ENCODE measurements around the gene PRRT2. TPM values are rescaled to one million over a fixed set of nuclear protein-coding genes. Genes with fewer than 3 reads are reported as not detected.
"Not testable (repeated sequence)": the region's sequence is repeated elsewhere in the genome, so short reads cannot be mapped to it uniquely, and the experiment has no call there.

Gene PRRT2
- total and polyA plus RNA-seq, 4 donors: 5.3 to 36.6 (median 20.7) TPM

DNA sequence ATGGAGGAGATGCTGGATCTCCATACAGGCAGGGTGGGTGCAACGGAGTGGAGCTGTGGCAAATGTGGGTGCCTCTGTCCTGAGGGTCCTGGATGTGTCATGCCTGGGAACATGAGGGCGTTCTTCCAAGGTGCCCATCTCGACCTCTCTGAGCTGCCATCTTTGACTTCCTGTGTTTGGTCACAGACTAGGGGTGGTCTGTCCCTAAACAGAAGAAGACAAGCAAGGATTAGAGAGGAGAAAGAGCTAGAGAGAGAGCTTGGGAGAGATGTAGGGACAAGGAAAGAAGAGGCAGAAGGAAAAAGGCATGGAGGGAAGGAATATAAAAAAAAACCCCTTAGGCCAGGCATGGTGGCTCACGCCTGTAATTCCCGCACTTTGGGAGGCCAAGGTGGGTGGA is 37.3 kb upstream of the PRRT2 start:
- Histone ChIP-seq H3K4me1 (ENCODE audit: control insufficient read depth in 1 of 2, insufficient read depth in 2 of 2, low read length in 2 of 2) (no peaks in the 10 kb centered on the region), H3K9me3 (ENCODE audit: control insufficient read depth, low read length) (no peaks in the 10 kb centered on the region), H3K27me3 (ENCODE audit: control insufficient read depth in 1 of 2, insufficient read depth in 2 of 2, low read length in 1 of 2) (no peaks in the 10 kb centered on the region), H3K36me3 (ENCODE audit: control insufficient read depth in 1 of 2, insufficient read depth in 2 of 2, low read length in 1 of 2) (no peaks in the 10 kb centered on the region), H3K27ac (ENCODE audit: low read depth in 1 of 2, low read length in 2 of 2) (no peak overlapping the region), H3K4me3 (ENCODE audit: low read length in 2 of 2) (no peak overlapping the region)
- ATAC-seq (ENCODE audit: low FRiP score): no peak
- 89 to 90% methylated on average over 5 of the region's 5 CpGs for WGBS, 2 donors
- intact Hi-C loops (cut with DNase I): no loop called here
- DNase-seq: no peak

DNA sequence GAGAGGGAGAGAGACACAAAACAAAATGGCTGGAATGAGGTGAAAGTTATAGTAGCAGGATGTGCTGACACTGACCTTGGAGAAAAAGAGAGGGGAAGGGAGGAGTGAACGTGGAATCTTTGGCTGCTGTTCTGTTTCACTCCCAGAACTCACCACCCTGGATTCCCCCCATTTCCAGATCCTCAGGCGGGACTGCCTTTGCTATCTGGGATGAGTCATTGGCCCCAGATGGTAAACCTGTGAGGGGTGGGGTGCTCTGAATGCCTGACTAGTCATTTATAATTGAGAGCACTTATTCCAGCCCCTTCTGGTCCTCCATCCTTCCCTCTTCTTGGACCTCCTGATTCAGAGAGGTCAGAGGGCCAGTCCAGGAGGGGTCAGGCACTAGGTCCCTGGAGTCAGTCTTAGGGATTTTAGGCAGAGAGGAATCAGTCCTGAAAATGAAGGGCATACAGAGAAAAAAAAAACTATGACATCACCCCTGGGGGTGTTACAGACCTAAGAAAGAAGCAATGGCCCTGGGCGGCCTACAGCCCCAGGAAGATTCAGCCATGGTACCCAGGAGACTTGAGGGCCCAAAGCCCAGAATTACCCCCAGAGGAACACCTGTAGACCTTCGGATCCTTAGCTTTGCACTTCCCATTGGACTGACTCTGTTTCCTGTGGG is 36.1 kb upstream of the PRRT2 start:
- Histone ChIP-seq H3K27ac (ENCODE audit: low read depth in 1 of 2, low read length in 2 of 2) (no peak overlapping the region), H3K36me3 (ENCODE audit: control insufficient read depth in 1 of 2, insufficient read depth in 2 of 2, low read length in 1 of 2) (no peaks in the 10 kb centered on the region), H3K9me3 (ENCODE audit: control insufficient read depth, low read length) (no peaks in the 10 kb centered on the region), H3K4me1 (ENCODE audit: control insufficient read depth in 1 of 2, insufficient read depth in 2 of 2, low read length in 2 of 2) (no peaks in the 10 kb centered on the region), H3K4me3 (ENCODE audit: low read length in 2 of 2) (no peak overlapping the region), H3K27me3 (ENCODE audit: control insufficient read depth in 1 of 2, insufficient read depth in 2 of 2, low read length in 1 of 2) (no peaks in the 10 kb centered on the region)
- DNase-seq: no peak
- intact Hi-C loops (cut with DNase I): no loop called here
- WGBS, 2 donors: 77 to 85% methylated on average over 4 of the region's 4 CpGs
- no peak for ATAC-seq (ENCODE audit: low FRiP score)

DNA sequence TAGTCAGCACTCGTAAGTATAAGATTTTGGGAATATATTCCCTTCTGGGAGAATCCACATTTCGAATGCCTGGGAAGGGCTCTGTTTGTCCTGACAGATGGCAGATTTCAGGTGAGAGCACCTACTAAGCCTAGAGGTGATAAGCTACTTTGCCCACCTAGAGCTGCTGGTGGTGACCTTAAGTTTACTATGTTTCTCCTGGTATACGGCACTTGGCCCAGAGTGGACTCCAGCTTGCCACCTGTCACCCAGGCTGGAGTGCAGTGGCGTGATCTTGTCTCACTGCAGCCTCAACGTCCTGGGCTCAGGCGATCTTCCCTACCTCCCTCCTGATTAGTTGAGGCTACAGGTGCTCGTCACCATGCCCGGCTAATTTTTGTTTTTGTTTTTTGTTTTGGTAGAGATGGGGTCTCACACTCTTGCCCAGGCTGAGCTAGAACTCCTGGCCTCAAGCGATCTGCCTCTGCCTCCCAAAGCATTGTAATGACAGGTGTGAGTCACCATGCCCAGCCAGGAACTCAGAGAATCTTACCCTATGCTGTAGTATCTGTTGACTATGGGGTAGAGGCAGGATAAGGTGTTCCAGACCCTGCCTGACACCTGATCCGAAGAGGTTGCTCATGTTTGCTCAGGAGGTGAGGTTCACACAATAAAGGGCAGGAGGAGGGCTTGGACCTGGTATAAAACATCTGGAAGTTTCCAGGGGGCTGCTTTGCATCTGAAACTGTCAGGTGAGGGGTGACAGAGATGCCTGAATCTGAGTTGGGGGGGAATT is 34.2 kb upstream of the PRRT2 start, which contains the start of gene ZG16:
ZG16 (plus strand) TSS at position 681 of the 775 bp plus-strand sequence. CDS start 1,011 bp downstream, outside the sequence.
- WGBS, 2 donors: 69 to 73% methylated on average over 10 of the region's 10 CpGs
- Histone ChIP-seq H3K36me3 (ENCODE audit: control insufficient read depth in 1 of 2, insufficient read depth in 2 of 2, low read length in 1 of 2) (no peaks in the 10 kb centered on the region), H3K9me3 (ENCODE audit: control insufficient read depth, low read length) (no peaks in the 10 kb centered on the region), H3K4me3 (ENCODE audit: low read length in 2 of 2) (no peak within 1 kb of the TSS), H3K27me3 (ENCODE audit: control insufficient read depth in 1 of 2, insufficient read depth in 2 of 2, low read length in 1 of 2) (no peaks in the 10 kb centered on the region), H3K4me1 (ENCODE audit: control insufficient read depth in 1 of 2, insufficient read depth in 2 of 2, low read length in 2 of 2) (no peaks in the 10 kb centered on the region), H3K27ac (ENCODE audit: low read depth in 1 of 2, low read length in 2 of 2) (no peak within 1 kb of the TSS)
- DNase-seq: no peak
- no peak for ATAC-seq (ENCODE audit: low FRiP score)
- intact Hi-C loops (cut with DNase I): no loop called here

DNA sequence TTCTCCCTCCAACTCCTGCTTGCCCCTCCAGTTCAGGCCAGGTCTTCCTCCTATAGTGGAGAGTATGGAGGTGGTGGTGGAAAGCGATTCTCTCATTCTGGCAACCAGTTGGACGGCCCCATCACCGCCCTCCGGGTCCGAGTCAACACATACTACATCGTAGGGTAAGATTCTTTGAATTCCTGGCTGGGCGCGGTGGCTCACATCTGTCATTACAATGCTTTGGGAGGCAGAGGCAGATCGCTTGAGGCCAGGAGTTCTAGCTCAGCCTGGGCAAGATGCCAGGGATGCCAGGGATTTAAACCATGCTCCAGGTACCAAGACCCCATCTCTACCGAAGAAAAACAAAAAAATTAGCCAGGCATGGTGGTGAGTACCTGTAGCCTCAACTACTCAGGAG is 32.5 kb upstream of the PRRT2 start:
- intact Hi-C loops (cut with DNase I): no loop called here

DNA sequence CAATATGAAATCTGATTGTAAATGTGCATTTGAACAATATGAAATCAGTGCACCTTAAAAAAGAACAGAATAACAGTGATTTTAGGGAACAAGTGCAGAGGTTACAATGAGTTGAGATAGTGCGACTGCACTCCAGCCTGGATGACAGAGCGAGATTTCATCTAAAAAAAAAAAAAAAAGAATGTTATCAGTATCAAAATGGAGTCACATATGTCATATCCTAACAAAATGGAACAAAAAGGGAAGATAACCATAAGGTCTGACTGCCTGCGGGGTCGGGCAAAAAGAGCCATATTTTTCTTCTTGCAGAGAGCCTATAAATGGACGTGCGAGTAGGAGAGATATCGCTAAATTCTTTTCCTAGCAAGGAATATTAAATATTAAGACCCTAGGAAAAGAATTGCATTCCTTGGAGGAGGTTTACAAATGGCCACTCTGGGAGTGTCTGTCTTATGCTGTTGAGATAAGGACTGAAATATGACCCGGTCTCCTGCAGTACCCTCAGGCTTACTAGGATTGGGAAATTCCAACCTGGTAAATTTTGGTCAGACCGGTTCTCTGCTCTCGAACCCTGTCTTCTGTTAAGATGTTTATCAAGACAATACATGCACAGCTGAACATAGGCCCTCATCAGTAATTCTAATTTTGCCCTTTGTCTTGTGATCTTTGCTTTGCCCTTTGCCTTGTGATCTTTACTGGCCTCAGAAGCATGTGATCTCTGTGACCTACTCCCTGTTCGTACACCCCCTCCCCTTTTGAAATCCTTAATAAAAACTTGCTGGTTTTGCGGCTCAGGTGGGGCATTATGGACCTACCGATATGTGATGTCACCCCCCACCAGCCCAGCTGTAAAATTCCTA is 28.7 kb upstream of the PRRT2 start:
- ATAC-seq (ENCODE audit: low FRiP score); H3K4me3 ChIP-seq (ENCODE audit: low read length in 2 of 2); H3K27me3 ChIP-seq (ENCODE audit: control insufficient read depth in 1 of 2, insufficient read depth in 2 of 2, low read length in 1 of 2); H3K4me1 ChIP-seq (ENCODE audit: control insufficient read depth in 1 of 2, insufficient read depth in 2 of 2, low read length in 2 of 2); H3K27ac ChIP-seq (ENCODE audit: low read depth in 1 of 2, low read length in 2 of 2); DNase-seq; H3K9me3 ChIP-seq (ENCODE audit: control insufficient read depth, low read length); H3K36me3 ChIP-seq (ENCODE audit: control insufficient read depth in 1 of 2, insufficient read depth in 2 of 2, low read length in 1 of 2); intact Hi-C loops (cut with DNase I): not testable (repeated sequence)
- WGBS, 2 donors: 49 to 54% methylated on average over 13 of the region's 13 CpGs

More for the DNA sequence above, 32.5 kb upstream of the PRRT2 start:
- Histone ChIP-seq H3K4me1 (ENCODE audit: control insufficient read depth in 1 of 2, insufficient read depth in 2 of 2, low read length in 2 of 2) (no peaks in the 10 kb centered on the region), H3K27me3 (ENCODE audit: control insufficient read depth in 1 of 2, insufficient read depth in 2 of 2, low read length in 1 of 2) (no peaks in the 10 kb centered on the region), H3K9me3 (ENCODE audit: control insufficient read depth, low read length) (no peaks in the 10 kb centered on the region), H3K27ac (ENCODE audit: low read depth in 1 of 2, low read length in 2 of 2) (no peak overlapping the region), H3K4me3 (ENCODE audit: low read length in 2 of 2) (no peak overlapping the region), H3K36me3 (ENCODE audit: control insufficient read depth in 1 of 2, insufficient read depth in 2 of 2, low read length in 1 of 2) (no peaks in the 10 kb centered on the region)
- DNase-seq: no peak
- WGBS, 2 donors: 23 to 34% methylated on average over 10 of the region's 10 CpGs
- ATAC-seq (ENCODE audit: low FRiP score): no peak

DNA sequence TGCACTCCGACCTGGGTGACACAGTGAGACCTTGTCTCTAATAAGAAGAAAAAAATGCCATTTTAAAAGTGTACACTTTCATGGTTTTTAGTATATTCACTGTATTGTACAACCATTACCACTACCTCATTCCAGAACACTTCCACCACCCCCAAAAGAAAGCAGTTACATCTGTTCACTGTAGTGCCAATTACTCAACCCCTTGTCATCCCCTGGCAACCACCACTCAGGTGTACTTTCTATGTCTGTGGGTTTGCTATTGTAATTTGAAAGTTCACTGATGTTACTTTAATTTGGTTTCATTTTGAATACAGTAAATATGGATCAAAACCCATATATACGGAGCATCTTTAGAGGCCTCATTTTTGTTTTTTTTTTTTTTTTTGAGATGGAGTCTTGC is 27.8 kb upstream of the PRRT2 start:
- intact Hi-C loops (cut with DNase I): no loop called here
- H3K27me3 ChIP-seq (ENCODE audit: control insufficient read depth in 1 of 2, insufficient read depth in 2 of 2, low read length in 1 of 2): no peaks in the 10 kb centered on the region
- H3K36me3 ChIP-seq (ENCODE audit: control insufficient read depth in 1 of 2, insufficient read depth in 2 of 2, low read length in 1 of 2): no peaks in the 10 kb centered on the region
- no peaks in the 10 kb centered on the region for H3K4me1 ChIP-seq (ENCODE audit: control insufficient read depth in 1 of 2, insufficient read depth in 2 of 2, low read length in 2 of 2)
- H3K4me3 ChIP-seq (ENCODE audit: low read length in 2 of 2): no peak overlapping the region
- WGBS, 2 donors: 92 to 100% methylated on average over 2 of the region's 2 CpGs
- no peaks in the 10 kb centered on the region for H3K9me3 ChIP-seq (ENCODE audit: control insufficient read depth, low read length)
- no peak overlapping the region for H3K27ac ChIP-seq (ENCODE audit: low read depth in 1 of 2, low read length in 2 of 2)
- DNase-seq (no peak), ATAC-seq (ENCODE audit: low FRiP score) (no peak)

DNA sequence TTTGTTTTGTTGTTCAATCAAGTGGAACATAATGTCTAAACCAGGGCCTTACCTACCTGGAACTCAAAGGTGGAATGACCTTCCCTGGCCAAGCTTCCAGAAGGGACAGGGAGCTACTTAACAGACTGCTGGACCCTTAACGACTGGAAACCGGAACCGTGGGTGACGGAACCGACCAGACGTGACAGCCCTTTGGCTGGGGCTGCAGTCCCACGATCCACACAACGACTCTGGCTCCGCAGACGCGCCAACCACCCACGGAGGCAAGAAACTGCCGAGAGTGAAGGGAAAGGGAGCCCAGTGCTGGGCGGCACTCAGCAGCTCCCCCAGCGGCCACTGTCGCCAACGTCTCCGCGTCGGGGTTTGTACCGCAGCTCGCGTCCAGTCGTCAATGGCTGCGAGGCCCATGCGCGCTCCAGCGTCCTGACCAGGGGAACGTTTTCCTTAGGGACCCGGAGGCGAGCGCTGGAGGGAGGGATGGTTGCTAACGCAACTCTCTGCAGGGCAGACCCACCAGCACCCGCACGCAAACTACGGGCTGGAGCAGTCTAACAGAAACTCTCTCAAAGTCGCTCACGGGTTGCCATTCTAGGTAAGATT is 27.0 kb upstream of the PRRT2 start:
- peak; percentile 91 for ATAC-seq (ENCODE audit: low FRiP score)
- Histone ChIP-seq H3K36me3 (ENCODE audit: control insufficient read depth in 1 of 2, insufficient read depth in 2 of 2, low read length in 1 of 2) (no peaks in the 10 kb centered on the region), H3K4me1 (ENCODE audit: control insufficient read depth in 1 of 2, insufficient read depth in 2 of 2, low read length in 2 of 2) (no peaks in the 10 kb centered on the region), H3K27me3 (ENCODE audit: control insufficient read depth in 1 of 2, insufficient read depth in 2 of 2, low read length in 1 of 2) (no peaks in the 10 kb centered on the region), H3K9me3 (ENCODE audit: control insufficient read depth, low read length) (no peaks in the 10 kb centered on the region), H3K27ac (ENCODE audit: low read depth in 1 of 2, low read length in 2 of 2) (no peak overlapping the region), H3K4me3 (ENCODE audit: low read length in 2 of 2) (no peak overlapping the region)
- 2 to 4% methylated on average over 38 of the region's 38 CpGs for WGBS, 2 donors
- intact Hi-C loops (cut with DNase I): no loop called here
- peak; percentile 88 to 94 for DNase-seq

DNA sequence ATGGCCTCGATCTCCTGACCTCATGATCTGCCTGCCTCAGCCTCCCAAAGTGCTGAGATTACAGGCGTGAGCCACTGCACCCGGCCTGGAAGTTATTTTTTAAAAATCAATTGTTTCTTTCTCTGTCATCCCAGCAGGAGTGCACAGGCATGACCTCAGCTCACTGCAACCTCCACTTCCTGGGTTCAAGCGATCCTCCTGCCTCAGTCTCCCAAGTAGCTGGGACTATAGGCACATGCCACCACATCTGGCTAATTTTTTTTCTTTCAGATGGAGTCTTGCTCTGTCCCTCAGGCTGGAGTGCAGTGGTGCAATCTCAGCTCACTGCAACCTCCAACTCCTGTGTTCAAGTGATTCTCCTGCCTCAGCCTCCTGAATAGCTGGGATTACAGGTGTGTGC is 24.8 kb upstream of the PRRT2 start:
- intact Hi-C loops (cut with DNase I): not testable (repeated sequence)

More for the DNA sequence above, 24.8 kb upstream of the PRRT2 start:
- not testable (repeated sequence) for H3K4me1 ChIP-seq (ENCODE audit: control insufficient read depth in 1 of 2, insufficient read depth in 2 of 2, low read length in 2 of 2); H3K27ac ChIP-seq (ENCODE audit: low read depth in 1 of 2, low read length in 2 of 2); ATAC-seq (ENCODE audit: low FRiP score); H3K9me3 ChIP-seq (ENCODE audit: control insufficient read depth, low read length); H3K36me3 ChIP-seq (ENCODE audit: control insufficient read depth in 1 of 2, insufficient read depth in 2 of 2, low read length in 1 of 2); H3K4me3 ChIP-seq (ENCODE audit: low read length in 2 of 2); DNase-seq; H3K27me3 ChIP-seq (ENCODE audit: control insufficient read depth in 1 of 2, insufficient read depth in 2 of 2, low read length in 1 of 2)
- WGBS, 2 donors: 85 to 86% methylated on average over 4 of the region's 4 CpGs

All from aorta (tissue), 5 donors.